Measurements from ENCODE around the gene ADGRL3.

The ADGRL3 gene

DNA sequence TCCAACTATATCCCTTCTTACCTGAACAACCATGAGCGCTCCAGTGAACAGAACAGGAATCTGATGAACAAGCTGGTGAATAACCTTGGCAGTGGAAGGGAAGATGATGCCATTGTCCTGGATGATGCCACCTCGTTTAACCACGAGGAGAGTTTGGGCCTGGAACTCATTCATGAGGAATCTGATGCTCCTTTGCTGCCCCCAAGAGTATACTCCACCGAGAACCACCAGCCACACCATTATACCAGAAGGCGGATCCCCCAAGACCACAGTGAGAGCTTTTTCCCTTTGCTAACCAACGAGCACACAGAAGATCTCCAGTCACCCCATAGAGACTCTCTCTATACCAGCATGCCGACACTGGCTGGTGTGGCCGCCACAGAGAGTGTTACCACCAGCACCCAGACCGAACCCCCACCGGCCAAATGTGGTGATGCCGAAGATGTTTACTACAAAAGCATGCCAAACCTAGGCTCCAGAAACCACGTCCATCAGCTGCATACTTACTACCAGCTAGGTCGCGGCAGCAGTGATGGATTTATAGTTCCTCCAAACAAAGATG, 870.2 kb downstream of the ADGRL3 start:
- in situ Hi-C loops (cut with MboI; ENCODE audit: low pct_unique_long_range_greater_than_20kb, low sequenced_read_pairs, unreplicated experiment), result no loop called here
- no peak for DNase-seq (ENCODE audit: low spot score)
- TF ChIP-seq, protein P1, sequence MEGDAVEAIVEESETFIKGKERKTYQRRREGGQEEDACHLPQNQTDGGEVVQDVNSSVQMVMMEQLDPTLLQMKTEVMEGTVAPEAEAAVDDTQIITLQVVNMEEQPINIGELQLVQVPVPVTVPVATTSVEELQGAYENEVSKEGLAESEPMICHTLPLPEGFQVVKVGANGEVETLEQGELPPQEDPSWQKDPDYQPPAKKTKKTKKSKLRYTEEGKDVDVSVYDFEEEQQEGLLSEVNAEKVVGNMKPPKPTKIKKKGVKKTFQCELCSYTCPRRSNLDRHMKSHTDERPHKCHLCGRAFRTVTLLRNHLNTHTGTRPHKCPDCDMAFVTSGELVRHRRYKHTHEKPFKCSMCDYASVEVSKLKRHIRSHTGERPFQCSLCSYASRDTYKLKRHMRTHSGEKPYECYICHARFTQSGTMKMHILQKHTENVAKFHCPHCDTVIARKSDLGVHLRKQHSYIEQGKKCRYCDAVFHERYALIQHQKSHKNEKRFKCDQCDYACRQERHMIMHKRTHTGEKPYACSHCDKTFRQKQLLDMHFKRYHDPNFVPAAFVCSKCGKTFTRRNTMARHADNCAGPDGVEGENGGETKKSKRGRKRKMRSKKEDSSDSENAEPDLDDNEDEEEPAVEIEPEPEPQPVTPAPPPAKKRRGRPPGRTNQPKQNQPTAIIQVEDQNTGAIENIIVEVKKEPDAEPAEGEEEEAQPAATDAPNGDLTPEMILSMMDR (IDR thresholded peaks at IDR 0.05; ENCODE audit: extremely low read depth, insufficient read depth, missing control alignments), result no peak

DNA sequence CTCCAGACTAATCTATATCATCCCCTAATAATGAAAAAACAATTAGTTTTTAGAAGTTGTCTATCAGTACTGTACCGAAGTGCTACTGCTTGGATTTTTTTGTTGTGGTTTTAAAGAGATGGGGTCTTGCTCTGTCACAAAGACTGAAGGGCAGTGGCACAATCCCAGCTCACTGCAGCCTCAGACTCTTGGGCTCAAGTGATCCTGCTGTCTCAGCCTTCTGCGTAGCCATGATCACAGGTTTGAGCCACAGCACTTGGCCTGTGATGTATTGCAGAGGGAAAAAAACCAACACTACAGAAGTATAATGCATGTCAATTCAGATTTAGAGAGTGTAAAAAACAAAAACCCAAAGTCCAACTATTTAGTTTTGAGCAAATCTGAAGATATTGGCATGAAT, 875.0 kb downstream of the ADGRL3 start:
- no peak for DNase-seq (ENCODE audit: low spot score)
- in situ Hi-C loops (cut with MboI; ENCODE audit: low pct_unique_long_range_greater_than_20kb, low sequenced_read_pairs, unreplicated experiment), result no loop called here
- TF ChIP-seq, protein P1 (IDR thresholded peaks at IDR 0.05; ENCODE audit: extremely low read depth, insufficient read depth, missing control alignments), result no peak

DNA sequence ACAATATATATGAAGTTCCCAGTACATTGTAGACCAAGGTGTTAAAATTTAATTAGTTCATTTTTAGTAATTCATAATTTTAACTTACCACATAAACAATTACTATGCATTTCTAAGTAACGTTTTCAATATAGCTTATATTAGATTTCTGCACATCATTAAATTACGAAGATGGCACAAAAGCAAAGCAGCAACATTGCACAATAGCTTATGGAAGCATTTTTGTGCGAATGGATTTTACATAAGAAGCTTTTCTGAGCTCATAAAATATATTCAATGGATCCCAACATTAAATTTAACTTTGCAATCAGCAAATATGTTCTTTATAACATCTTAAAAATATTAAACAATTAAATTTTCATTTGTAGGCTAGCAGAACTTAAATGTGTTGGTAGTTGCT, 875.4 kb downstream of the ADGRL3 start:
- no peak for DNase-seq (ENCODE audit: low spot score)
- in situ Hi-C loops (cut with MboI; ENCODE audit: low pct_unique_long_range_greater_than_20kb, low sequenced_read_pairs, unreplicated experiment), result no loop called here
- TF ChIP-seq, protein P1 (IDR thresholded peaks at IDR 0.05; ENCODE audit: extremely low read depth, insufficient read depth, missing control alignments), result no peak

DNA sequence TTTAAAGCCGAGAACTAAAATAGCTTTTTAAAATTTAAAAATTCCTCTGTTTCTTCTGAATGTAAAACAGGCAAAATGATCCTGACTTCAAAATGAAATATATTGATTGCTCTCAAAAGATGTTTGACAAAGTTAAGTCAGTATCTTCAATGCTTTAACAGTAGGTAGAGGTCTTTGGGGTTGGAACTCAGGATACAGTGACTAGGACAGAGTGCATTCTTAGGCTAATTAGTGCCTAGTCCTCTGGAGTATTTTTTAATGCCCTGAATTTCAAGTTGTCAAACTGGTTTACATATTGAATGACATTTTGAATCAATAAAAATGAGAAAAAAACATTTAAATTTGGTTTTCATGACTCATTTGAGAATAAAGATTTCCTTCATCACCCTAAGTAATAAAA, 877.3 kb downstream of the ADGRL3 start:
- DNase-seq (ENCODE audit: low spot score), result no peak
- in situ Hi-C loops (cut with MboI; ENCODE audit: low pct_unique_long_range_greater_than_20kb, low sequenced_read_pairs, unreplicated experiment), result no loop called here
- TF ChIP-seq, protein P1 (IDR thresholded peaks at IDR 0.05; ENCODE audit: extremely low read depth, insufficient read depth, missing control alignments), result no peak

DNA sequence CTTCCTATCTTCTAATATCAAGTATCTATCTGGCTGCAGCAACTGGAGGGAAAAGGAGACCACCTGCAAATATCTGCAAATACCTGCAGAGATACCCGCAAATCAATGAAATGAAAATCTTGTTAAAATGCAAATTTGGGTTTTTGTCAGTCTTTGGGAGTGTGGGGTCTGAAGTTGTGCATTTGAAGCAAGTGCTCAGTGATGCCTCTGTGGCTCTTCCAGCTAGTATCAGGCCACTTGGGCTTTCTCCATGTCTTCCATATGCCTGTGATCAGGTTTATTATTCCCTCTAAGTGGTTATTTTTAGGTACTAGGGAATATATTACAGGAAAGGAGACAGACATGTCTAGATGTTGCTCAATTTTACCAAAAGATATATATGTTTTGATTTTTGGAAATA, 880.3 kb downstream of the ADGRL3 start:
- TF ChIP-seq, protein P1 (IDR thresholded peaks at IDR 0.05; ENCODE audit: extremely low read depth, insufficient read depth, missing control alignments), result no peak
- no peak for DNase-seq (ENCODE audit: low spot score)
- in situ Hi-C loops (cut with MboI; ENCODE audit: low pct_unique_long_range_greater_than_20kb, low sequenced_read_pairs, unreplicated experiment), result no loop called here

DNA sequence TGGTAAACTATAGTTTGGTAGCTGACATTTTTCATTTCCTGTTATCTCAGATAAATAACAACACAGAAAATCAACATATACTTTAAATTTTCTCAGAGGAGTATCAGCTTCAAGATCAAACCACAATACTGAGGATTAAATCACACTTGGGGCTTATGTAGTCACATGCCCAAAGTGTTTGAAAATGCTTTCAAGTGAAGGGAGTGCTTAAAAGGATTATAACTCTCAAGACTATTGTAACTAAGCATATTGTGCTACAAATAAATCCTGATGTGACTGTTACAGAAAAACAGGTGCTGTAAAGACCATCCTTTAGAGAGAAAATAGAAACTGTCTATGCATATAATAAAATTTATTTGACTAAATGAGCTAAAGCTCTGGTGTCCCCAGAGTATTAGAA, 887.6 kb downstream of the ADGRL3 start:
- no peak for DNase-seq (ENCODE audit: low spot score)
- TF ChIP-seq, protein P1 (IDR thresholded peaks at IDR 0.05; ENCODE audit: extremely low read depth, insufficient read depth, missing control alignments), result no peak
- in situ Hi-C loops (cut with MboI; ENCODE audit: low pct_unique_long_range_greater_than_20kb, low sequenced_read_pairs, unreplicated experiment), result no loop called here

DNA sequence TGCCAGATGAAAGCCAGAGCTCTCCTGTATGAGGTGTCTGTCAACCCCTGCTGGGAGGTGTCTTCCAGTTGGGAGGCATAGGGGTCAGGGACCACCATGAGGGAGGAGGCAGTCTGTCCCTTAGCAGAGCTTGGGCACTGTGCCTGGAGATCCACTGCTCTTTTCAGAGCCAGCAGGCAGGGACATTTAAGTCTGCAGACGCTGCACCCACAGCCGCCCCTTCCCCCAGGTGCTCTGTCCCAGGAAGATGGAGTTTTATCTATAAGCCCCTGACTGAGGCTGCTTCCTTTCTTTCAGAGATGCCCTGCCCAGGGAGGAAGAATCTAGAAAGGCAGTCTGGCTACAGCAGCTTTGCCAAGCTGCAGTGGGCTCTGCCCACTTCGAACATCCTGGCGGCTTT, 893.6 kb downstream of the ADGRL3 start:
- TF ChIP-seq, protein P1 (IDR thresholded peaks at IDR 0.05; ENCODE audit: extremely low read depth, insufficient read depth, missing control alignments), result no peak
- in situ Hi-C loops (cut with MboI; ENCODE audit: low pct_unique_long_range_greater_than_20kb, low sequenced_read_pairs, unreplicated experiment), result no loop called here
- no peak for DNase-seq (ENCODE audit: low spot score)
